Hepatocyte (in vitro differentiated cells): Measurements from ENCODE around the gene ZSCAN23. TPM values are rescaled to one million over a fixed set of nuclear protein-coding genes. Genes with fewer than 3 reads are reported as not detected.
A peak's percentile ranks its signal among the peaks of the same experiment; 100 is the strongest.
"Not testable (repeated sequence)": the region's sequence is repeated elsewhere in the genome, so short reads cannot be mapped to it uniquely, and the experiment has no call there.

Source experiments
- DNase-seq: peaks from one replicate; pipeline ENCODE4 v3.0.0-alpha.2; 2016; ENCODE audit warnings: low spot score
- H2AFZ ChIP-seq: fragments of 200-600 bp; sonication (generic); 2 replicates; pipeline ENCODE4 v1.6.0; 2016; ENCODE audit warnings: antibody characterized with exemption, mild to moderate bottlenecking
- H3K27ac ChIP-seq: fragments of 200-600 bp; sonication (generic); 2 replicates; pipeline ENCODE4 v1.5.1; 2016; ENCODE audit warnings: mild to moderate bottlenecking
- H3K27me3 ChIP-seq: fragments of 200-600 bp; sonication (generic); 2 replicates; pipeline ENCODE4 v1.6.1; 2016
- H3K36me3 ChIP-seq: fragments of 200-600 bp; sonication (generic); replicated peaks from 2 replicates; pipeline ENCODE4 v1.5.1; 2016; ENCODE audit warnings: low read depth; ENCODE audit not compliant: insufficient read depth
- H3K4me1 ChIP-seq: fragments of 200-600 bp; sonication (generic); 2 replicates; pipeline ENCODE4 v1.5.1; 2016; ENCODE audit warnings: mild to moderate bottlenecking, moderate library complexity; ENCODE audit not compliant: insufficient read depth
- H3K4me2 ChIP-seq: fragments of 200-600 bp; sonication (generic); 2 replicates; pipeline ENCODE4 v1.6.0; 2016
- H3K4me3 ChIP-seq: fragments of 200-600 bp; sonication (generic); 2 replicates; pipeline ENCODE4 v1.5.1; 2016; ENCODE audit warnings: mild to moderate bottlenecking
- H3K79me2 ChIP-seq: fragments of 200-600 bp; sonication (generic); 2 replicates; pipeline ENCODE4 v1.6.0; 2017; ENCODE audit warnings: mild to moderate bottlenecking
- H3K9me2 ChIP-seq: fragments of 200-600 bp; sonication (generic); replicated peaks from 2 replicates; pipeline ENCODE4 v1.6.0; 2017; ENCODE audit warnings: mild to moderate bottlenecking; ENCODE audit not compliant: insufficient read depth
- H3K9me3 ChIP-seq: fragments of 200-600 bp; sonication (generic); 2 replicates; pipeline ENCODE4 v1.5.1; 2016; ENCODE audit warnings: low read depth, mild to moderate bottlenecking
- H4K20me1 ChIP-seq: fragments of 200-600 bp; sonication (generic); 2 replicates; pipeline ENCODE4 v1.6.0; 2016; ENCODE audit warnings: mild to moderate bottlenecking; ENCODE audit not compliant: insufficient read depth, poor library complexity, severe bottlenecking
- CTCF ChIP-seq: fragments of 200-600 bp; sonication (generic); IDR thresholded peaks from 2 replicates; pipeline ENCODE4 v1.5.1; 2016; ENCODE audit warnings: antibody characterized with exemption, mild to moderate bottlenecking; ENCODE audit not compliant: poor library complexity
- EZH2 ChIP-seq: fragments of 200-600 bp; sonication (generic); IDR thresholded peaks from 2 replicates; pipeline ENCODE4 v1.6.1; 2016; ENCODE audit warnings: antibody characterized with exemption, mild to moderate bottlenecking, borderline replicate concordance
- EZH2phosphoT487 ChIP-seq: fragments of 200-600 bp; sonication (generic); IDR thresholded peaks from one replicate; pipeline ENCODE4 v1.6.1; 2018; ENCODE audit warnings: antibody characterized with exemption, mild to moderate bottlenecking, low read depth, moderate library complexity; ENCODE audit not compliant: unreplicated experiment, severe bottlenecking
- WGBS: methylation state at CpG from one replicate; pipeline ENCODE4 v1.1.6; 2016; ENCODE audit warnings: low lambda C conversion rate; ENCODE audit errors: missing lambda C conversion rate; 5-methylcytosine and 5-hydroxymethylcytosine counted together
- polyA plus RNA-seq: library from polyadenylated mRNA; unstranded; fragments of >200 nt; fragmentation: Nextera tagmentation; extraction: Ambion mirVana; gene quantifications from 2 replicates; pipeline ENCODE4 v1.2.1, GENCODE V29; 2016
- total RNA-seq: library from RNA; depleted of rRNA; stranded (reverse); fragments of >200 nt; gene quantifications from 2 replicates; pipeline ENCODE4 v1.2.3, GENCODE V29; 2014

The ZSCAN23 gene
- total and polyA plus RNA-seq, 2 experiments from 2014 or later = 0.48 to 5.6 TPM

- Histone ChIP-seq H3K4me3 (peak overlapping the region; percentile 37), H2AFZ (peak overlapping the region; percentile 72), H4K20me1 (no peaks in the 10 kb centered on the region), H3K79me2 (peaks cover 10% of the 10 kb centered on the region), H3K27ac (peak overlapping the region; percentile 21), H3K4me2 (peak overlapping the region; percentile 78), H3K27me3 (no peaks in the 10 kb centered on the region), H3K36me3 (no peaks in the 10 kb centered on the region), H3K9me3 (no peaks in the 10 kb centered on the region), H3K4me1 (no peaks in the 10 kb centered on the region), H3K9me2 (no peaks in the 10 kb centered on the region)
- TF ChIP-seq EZH2 = no peak
- TF ChIP-seq EZH2phosphoT487 = no peak
- TF ChIP-seq CTCF = no peak
- WGBS = 3% methylated on average over 36 of the region's 36 CpGs
- peak; percentile 40 for DNase-seq
Measured at GRCh38 chr6:28446818-28447511, 3.7 kb upstream of the ZSCAN23 start.

- H3K27ac ChIP-seq, H3K9me2 ChIP-seq, H3K4me3 ChIP-seq, H4K20me1 ChIP-seq, H3K4me1 ChIP-seq, H3K4me2 ChIP-seq, H3K27me3 ChIP-seq, H3K36me3 ChIP-seq, H2AFZ ChIP-seq, H3K9me3 ChIP-seq: not testable (repeated sequence)
- peak; percentile 7 for DNase-seq
- WGBS = 95% methylated on average over 3 of the region's 3 CpGs
- peaks cover 12% of the 10 kb centered on the region for H3K79me2 ChIP-seq
Measured at GRCh38 chr6:28444759-28445158, 1.5 kb upstream of the ZSCAN23 start.

- H3K79me2 ChIP-seq = peaks cover 12% of the 10 kb centered on the region
- H3K27me3 ChIP-seq = no peaks in the 10 kb centered on the region
- H3K4me3 ChIP-seq = peak overlapping the region; percentile 82
- no peaks in the 10 kb centered on the region for H3K9me2 ChIP-seq
- TF ChIP-seq EZH2 = no peak
- no peak for TF ChIP-seq CTCF
- no peak for TF ChIP-seq EZH2phosphoT487
- H3K4me2 ChIP-seq = peak overlapping the region; percentile 78
- H2AFZ ChIP-seq = peak overlapping the region; percentile 69
- peak overlapping the region; percentile 82 for H3K27ac ChIP-seq
- WGBS = 44% methylated on average over 7 of the region's 7 CpGs
- no peak for DNase-seq
- no peaks in the 10 kb centered on the region for H4K20me1 ChIP-seq
- H3K4me1 ChIP-seq = no peaks in the 10 kb centered on the region
- H3K9me3 ChIP-seq = no peaks in the 10 kb centered on the region
- H3K36me3 ChIP-seq = no peaks in the 10 kb centered on the region
Measured at GRCh38 chr6:28442586-28442985, 705 bp downstream of the ZSCAN23 start.

GRCh38 chr6:28436404-28436803 lies 6.9 kb downstream of the ZSCAN23 start:
- Histone ChIP-seq H2AFZ (no peak overlapping the region), H3K9me2 (no peaks in the 10 kb centered on the region), H3K4me2 (no peak overlapping the region), H3K27ac (no peak overlapping the region), H4K20me1 (no peaks in the 10 kb centered on the region), H3K79me2 (no peaks in the 10 kb centered on the region), H3K27me3 (no peaks in the 10 kb centered on the region), H3K4me1 (no peaks in the 10 kb centered on the region), H3K36me3 (no peaks in the 10 kb centered on the region), H3K4me3 (no peak overlapping the region), H3K9me3 (no peaks in the 10 kb centered on the region)
- no peak for DNase-seq
- WGBS = 92% methylated on average over 3 of the region's 3 CpGs
- TF ChIP-seq CTCF = no peak
- no peak for TF ChIP-seq EZH2
- no peak for TF ChIP-seq EZH2phosphoT487
